H1 (cell line): ENCODE results near the gene NELFB. TPM values are rescaled to one million over a fixed set of nuclear protein-coding genes. Genes with fewer than 3 reads are reported as not detected.
A peak's percentile ranks its signal among the peaks of the same experiment; 100 is the strongest.

Experiments
- CTCF ChIA-PET: fragments of 300-600 bp; sonication (Branson Sonifier 250); formaldehyde crosslinking; loops from one replicate; lab custom pipeline; 2021; ENCODE audit not compliant: partially characterized antibody; lab: Charles Lee
- POLR2A ChIA-PET: fragments of 300-600 bp; sonication (Branson Sonifier 250); formaldehyde crosslinking; loops from one replicate; lab custom pipeline; 2021; ENCODE audit warnings: inconsistent platforms; ENCODE audit not compliant: partially characterized antibody; lab: Charles Lee
- DNase-seq, 2 experiments: peaks; one replicate each; pipeline versions ENCODE4 v3.0.0 to v3.0.0-alpha.2; 2010 to 2022; ENCODE audit warnings: low spot score in 2 of 2, low read depth in 1 of 2, mixed read lengths in 1 of 2
- FAIRE-seq: peaks from 2 replicates; lab custom pipeline; 2011; peaks lifted over from hg19 to GRCh38; lab: Jason Lieb, UNC
- H2AFZ ChIP-seq: 2 replicates; pipeline ENCODE4 v1.8.1; 2012; ENCODE audit warnings: low read length, inconsistent platforms
- H2AK5ac ChIP-seq: 2 replicates; pipeline ENCODE4 v1.6.1; 2013; ENCODE audit warnings: low read depth, low read length
- H2BK120ac ChIP-seq: replicated peaks from 2 replicates; pipeline ENCODE3; 2013; ENCODE audit warnings: low read depth, low read length, inconsistent platforms
- H2BK12ac ChIP-seq: 2 replicates; pipeline ENCODE4 v1.6.1; 2013; ENCODE audit warnings: low read depth, low read length
- H2BK15ac ChIP-seq: 2 replicates; pipeline ENCODE4 v1.6.1; 2013; ENCODE audit warnings: low read length
- H2BK20ac ChIP-seq: 2 replicates; pipeline ENCODE4 v1.6.1; 2013; ENCODE audit warnings: low read length
- H2BK5ac ChIP-seq: 2 replicates; pipeline ENCODE4 v1.6.1; 2013; ENCODE audit warnings: low read depth, low read length
- H3K14ac ChIP-seq: 2 replicates; pipeline ENCODE4 v1.6.1; 2013; ENCODE audit warnings: inconsistent platforms; ENCODE audit not compliant: insufficient read length
- H3K18ac ChIP-seq: 2 replicates; pipeline ENCODE4 v1.6.1; 2013; ENCODE audit warnings: low read length; ENCODE audit errors: extremely low read depth
- H3K23ac ChIP-seq: 2 replicates; pipeline ENCODE4 v1.6.1; 2013; ENCODE audit warnings: inconsistent platforms; ENCODE audit not compliant: insufficient read length
- H3K23me2 ChIP-seq: 2 replicates; pipeline ENCODE4 v1.6.1; 2013; ENCODE audit warnings: low read depth, low read length
- H3K27ac ChIP-seq: 2 replicates; pipeline ENCODE4 v1.6.1; 2011; ENCODE audit warnings: low read depth, low read length, inconsistent platforms
- H3K27me3 ChIP-seq, 4 experiments: replicated peaks in 1 of 4; 1 replicate in 1 of 4; 2 replicates in 3 of 4; pipeline versions ENCODE4 v1.6.1 to v1.8.1; 2011 to 2013; ENCODE audit warnings: low read length in 3 of 4, mild to moderate bottlenecking in 3 of 4, inconsistent platforms in 2 of 4, mixed read lengths in 2 of 4, moderate library complexity in 1 of 4; ENCODE audit not compliant: control insufficient read depth in 3 of 4, insufficient read depth in 3 of 4; ENCODE audit errors: extremely low read depth in 1 of 4
- H3K36me3 ChIP-seq, 4 experiments: 2 replicates each; pipeline versions ENCODE4 v1.6.1 to v1.8.1; 2011 to 2013; ENCODE audit warnings: mild to moderate bottlenecking in 4 of 4, low read length in 3 of 4, moderate library complexity in 2 of 4, control low read depth in 1 of 4, inconsistent platforms in 1 of 4; ENCODE audit not compliant: insufficient read depth in 4 of 4, control insufficient read depth in 2 of 4
- H3K4ac ChIP-seq: replicated peaks from 2 replicates; pipeline ENCODE3; 2013; ENCODE audit warnings: low read length, low read depth, mixed read lengths, inconsistent platforms; ENCODE audit not compliant: insufficient read length
- H3K4me1 ChIP-seq, 4 experiments: replicated peaks in 1 of 4; 1 replicate in 1 of 4; 2 replicates in 3 of 4; pipeline versions ENCODE4 v1.6.1 to v1.8.1; 2011 to 2013; ENCODE audit warnings: low read length in 3 of 4, inconsistent platforms in 2 of 4, mixed read lengths in 1 of 4; ENCODE audit not compliant: insufficient read depth in 4 of 4, control insufficient read depth in 3 of 4
- H3K4me2 ChIP-seq, 2 experiments: 2 replicates each; pipeline versions ENCODE4 v1.6.1 to v1.8.1; 2011 to 2013; ENCODE audit warnings: low read depth in 2 of 2, low read length in 2 of 2, control low read depth in 1 of 2, inconsistent platforms in 1 of 2, mild to moderate bottlenecking in 1 of 2; ENCODE audit not compliant: insufficient read depth in 1 of 2
- H3K4me3 ChIP-seq, 4 experiments: fragments of 200-600, 300-600 bp in 1 of 4; sonication (generic), shearing (Covaris generic), sonication (Bioruptor Twin) in 1 of 4; 2 replicates each; pipeline versions ENCODE4 v1.5.1 to v1.8.1; 2011 to 2016; ENCODE audit warnings: low read length in 4 of 4, low read depth in 3 of 4, control low read depth in 2 of 4, inconsistent platforms in 2 of 4, mild to moderate bottlenecking in 2 of 4, mixed read lengths in 1 of 4, moderate library complexity in 1 of 4; ENCODE audit not compliant: insufficient read depth in 2 of 4; ENCODE audit errors: extremely low read depth in 1 of 4
- H3K56ac ChIP-seq: replicated peaks from 2 replicates; pipeline ENCODE3; 2013; ENCODE audit warnings: low read depth, mild to moderate bottlenecking, mixed read lengths, low read length, inconsistent platforms; ENCODE audit not compliant: insufficient read length
- H3K79me1 ChIP-seq: 2 replicates; pipeline ENCODE4 v1.6.1; 2013; ENCODE audit warnings: low read depth, low read length, control low read depth
- H3K79me2 ChIP-seq, 2 experiments: 2 replicates each; pipeline versions ENCODE4 v1.6.1 to v1.8.1; 2012 to 2013; ENCODE audit warnings: low read length in 2 of 2, mild to moderate bottlenecking in 2 of 2, inconsistent platforms in 1 of 2; ENCODE audit not compliant: insufficient read depth in 2 of 2, control insufficient read depth in 1 of 2
- H3K9ac ChIP-seq, 4 experiments: replicated peaks in 1 of 4; 1 replicate in 1 of 4; 2 replicates in 3 of 4; pipeline versions ENCODE4 v1.6.1 to v1.8.1; 2011 to 2013; ENCODE audit warnings: low read depth in 3 of 4, low read length in 3 of 4, control low read depth in 2 of 4, mild to moderate bottlenecking in 2 of 4, moderate library complexity in 2 of 4, inconsistent platforms in 1 of 4; ENCODE audit errors: extremely low read depth in 1 of 4
- H3K9me3 ChIP-seq, 2 experiments: 2 replicates each; pipeline versions ENCODE4 v1.6.1 to v1.8.1; 2012 to 2013; ENCODE audit warnings: mild to moderate bottlenecking in 2 of 2, moderate library complexity in 2 of 2, control low read depth in 1 of 2, inconsistent platforms in 1 of 2, low read depth in 1 of 2, low read length in 1 of 2, mixed read lengths in 1 of 2; ENCODE audit not compliant: insufficient read depth in 2 of 2
- H4K20me1 ChIP-seq, 2 experiments: replicated peaks in 1 of 2; 2 replicates each; pipeline versions ENCODE3 to v1.8.1; 2011 to 2013; ENCODE audit warnings: inconsistent platforms in 2 of 2, low read length in 2 of 2, mild to moderate bottlenecking in 1 of 2; ENCODE audit not compliant: insufficient read depth in 2 of 2, control insufficient read depth in 1 of 2
- H4K5ac ChIP-seq: 2 replicates; pipeline ENCODE4 v1.6.1; 2013; ENCODE audit warnings: low read length, low read depth, mixed read lengths, inconsistent platforms; ENCODE audit not compliant: insufficient read length
- H4K8ac ChIP-seq: 2 replicates; pipeline ENCODE4 v1.8.0; 2013; ENCODE audit warnings: mild to moderate bottlenecking, moderate library complexity, low read length, inconsistent platforms; ENCODE audit not compliant: insufficient read depth; ENCODE audit errors: extremely low read depth
- H4K91ac ChIP-seq: replicated peaks from 2 replicates; pipeline ENCODE3; 2013; ENCODE audit warnings: low read length, mixed read lengths, inconsistent platforms; ENCODE audit not compliant: insufficient read length
- BRCA1 ChIP-seq: IDR thresholded peaks from 2 replicates; pipeline ENCODE4 v1.6.1; 2012; ENCODE audit warnings: low read depth, low read length, improper control_type of control experiment
- CBX5 ChIP-seq: fragments of 300-800, 300-1000 bp; sonication (generic); IDR thresholded peaks from 2 replicates; pipeline ENCODE4 v1.7.1; 2016; ENCODE audit warnings: antibody characterized with exemption, low read length, low read depth
- EGR1 ChIP-seq: IDR thresholded peaks from 2 replicates; pipeline ENCODE4 v1.6.1; 2011; ENCODE audit warnings: low read depth, low read length, borderline replicate concordance
- JUN ChIP-seq: IDR thresholded peaks from 2 replicates; pipeline ENCODE4 v1.6.1; 2011; ENCODE audit warnings: low read depth, mild to moderate bottlenecking, improper control_type of control experiment, low read length
- RAD21 ChIP-seq, 2 experiments: IDR thresholded peaks in 1 of 2; conservative IDR thresholded peaks in 1 of 2; 2 replicates each; pipeline ENCODE4 v1.6.1; 2011; ENCODE audit warnings: low read depth in 2 of 2, low read length in 2 of 2, improper control_type of control experiment in 1 of 2, inconsistent platforms in 1 of 2, mild to moderate bottlenecking in 1 of 2, moderate library complexity in 1 of 2
- RBBP5 ChIP-seq: IDR thresholded peaks from 2 replicates; pipeline ENCODE4 v1.7.1; 2012; ENCODE audit warnings: low read depth, mild to moderate bottlenecking, inconsistent platforms, low read length, moderate library complexity, borderline replicate concordance
- WGBS, 2 experiments: shearing (Covaris generic) in 1 of 2; methylation state at CpG; one replicate each; pipeline versions ENCODE4 v1.1.6 to v1.1.7; 2013 to 2015; ENCODE audit warnings: low lambda C conversion rate in 2 of 2, mixed read lengths in 2 of 2, inconsistent platforms in 1 of 2, low coverage in 1 of 2, missing lambda C conversion rate in 1 of 2; ENCODE audit not compliant: insufficient replicate concordance in 2 of 2, insufficient coverage in 1 of 2, insufficient read length in 1 of 2; ENCODE audit errors: extremely low coverage in 1 of 2, missing lambda C conversion rate in 1 of 2; 5-methylcytosine and 5-hydroxymethylcytosine counted together
- polyA plus RNA-seq, 7 experiments: library from polyadenylated mRNA; depleted of rRNA in 3 of 7; stranded (reverse) in 5 of 7; unstranded in 2 of 7; fragments of >200 nt in 5 of 7; fragments of 200-250 nt in 2 of 7; gene quantifications; 1 replicate in 5 of 7; 2 replicates in 1 of 7; 4 replicates in 1 of 7; pipeline versions ENCODE4 v1.2.1 to v1.2.3, GENCODE V29; 2011 to 2013; ENCODE audit warnings: missing spikeins in 2 of 7, mixed read lengths in 2 of 7
- total RNA-seq: library from RNA; stranded (reverse); fragmentation: NEBNext Ultra II Directional; extraction: Animal tissue kit (Norgen Biotek cat#: 25700); gene quantifications from 2 replicates; pipeline ENCODE4 v1.2.1, GENCODE V29; 2021
- TF ChIP-seq, protein P1 (sequence below): IDR thresholded peaks from 2 replicates; pipeline ENCODE4 v1.6.1; 2012; ENCODE audit warnings: inconsistent platforms
- TF ChIP-seq, protein P2 (sequence below): IDR thresholded peaks from 2 replicates; pipeline ENCODE4 v1.6.1; 2012; ENCODE audit warnings: inconsistent platforms

Gene NELFB
- total and polyA plus RNA-seq, 2 of the 8 experiments (the other 6 are each of a cell fraction or from before 2014, with no cell fraction given) = 57.6 to 78.0 TPM

DNA sequence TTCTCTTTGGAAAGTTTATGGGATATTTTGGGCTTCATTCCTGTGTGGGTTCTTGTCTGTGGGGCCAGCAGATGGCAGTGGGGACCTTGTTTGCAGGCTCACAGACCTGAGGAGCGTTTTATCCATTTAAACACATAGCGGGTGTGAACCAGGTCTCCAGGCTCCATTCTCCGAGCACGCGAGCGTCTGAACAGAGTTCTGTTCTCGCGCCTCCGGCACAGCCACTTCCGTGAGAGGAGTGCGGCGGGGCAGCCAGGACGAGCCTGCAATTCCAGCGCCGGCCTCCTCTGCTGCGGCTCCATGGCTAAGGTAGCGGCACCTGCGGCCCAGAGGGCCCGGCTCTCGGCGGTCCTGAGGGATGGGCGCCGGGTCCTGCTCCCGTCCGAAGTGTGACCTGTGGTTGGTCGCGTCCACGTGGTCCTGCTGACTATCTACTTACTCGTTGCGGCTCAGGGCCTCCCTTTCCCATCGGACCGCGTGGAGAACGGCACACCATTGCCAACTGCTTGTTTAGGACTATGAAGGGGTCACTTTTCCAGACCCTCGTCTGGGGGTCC lies 39.6 kb downstream of the NELFB start:
- Histone ChIP-seq H3K27ac (no peak overlapping the region), H3K4ac (peak overlapping the region; percentile 6), H3K18ac (peak overlapping the region; percentile 52; the same call in 1 of the 2 replicates), H3K36me3 (no peaks in the 10 kb centered on the region), H3K4me3 (peak overlapping the region in 2 of 4 experiments; percentile 10 to 60; a peak in 2 of 8 replicates), H3K79me1 (no peaks in the 10 kb centered on the region), H3K4me1 (peaks cover 3 to 28% (median 24%) of the 10 kb centered on the region in 4 experiments), H2AFZ (no peak overlapping the region), H3K79me2 (no peaks in the 10 kb centered on the region), H3K27me3 (peaks cover 0 to 24% (median 12%) of the 10 kb centered on the region in 4 experiments; a peak in 5 of 7 replicates), H2BK5ac (no peak overlapping the region), H3K23ac (no peak overlapping the region), H3K4me2 (peak overlapping the region; percentile 30 to 63), H4K5ac (no peak overlapping the region), H2BK15ac (peak overlapping the region; percentile 95; the same call in 1 of the 2 replicates), H4K20me1 (peaks cover 3 to 8% of the 10 kb centered on the region in 2 experiments), H3K56ac (no peak overlapping the region), H4K8ac (peak overlapping the region; percentile 83; the same call in 1 of the 2 replicates), H3K14ac (no peak overlapping the region), H3K23me2 (peaks cover 4% of the 10 kb centered on the region; the same call in 1 of the 2 replicates), H2BK20ac (peak overlapping the region; percentile 99; the same call in 1 of the 2 replicates), H2AK5ac (no peak overlapping the region), H3K9me3 (peaks cover 0 to 4% of the 10 kb centered on the region in 2 experiments; a peak in 2 of 4 replicates), H3K9ac (no peak overlapping the region), H2BK12ac (peak overlapping the region; percentile 94; the same call in 1 of the 2 replicates), H4K91ac (peak overlapping the region; percentile 79), H2BK120ac (no peak overlapping the region)
- no peak for FAIRE-seq
- 40% methylated on average over 32 of the region's 35 CpGs; no CpG with 5 or more reads in 1 of the 2 experiments for WGBS, 2 experiments
- DNase-seq = no peak
- POLR2A ChIA-PET = no interaction called here
- CTCF ChIA-PET = interaction anchor here (0.7 to 2.7 kb wide), 7 partner anchors 24 to 294 kb away, joined by 3 to 7 read pairs (median 3); no protein-coding TSS in a partner anchor
- TF ChIP-seq BRCA1 = no peak
- TF ChIP-seq, protein P1, sequence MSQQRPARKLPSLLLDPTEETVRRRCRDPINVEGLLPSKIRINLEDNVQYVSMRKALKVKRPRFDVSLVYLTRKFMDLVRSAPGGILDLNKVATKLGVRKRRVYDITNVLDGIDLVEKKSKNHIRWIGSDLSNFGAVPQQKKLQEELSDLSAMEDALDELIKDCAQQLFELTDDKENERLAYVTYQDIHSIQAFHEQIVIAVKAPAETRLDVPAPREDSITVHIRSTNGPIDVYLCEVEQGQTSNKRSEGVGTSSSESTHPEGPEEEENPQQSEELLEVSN = peak; percentile 84
- no peak for TF ChIP-seq CBX5
- no peak for TF ChIP-seq RBBP5
- TF ChIP-seq, protein P2, sequence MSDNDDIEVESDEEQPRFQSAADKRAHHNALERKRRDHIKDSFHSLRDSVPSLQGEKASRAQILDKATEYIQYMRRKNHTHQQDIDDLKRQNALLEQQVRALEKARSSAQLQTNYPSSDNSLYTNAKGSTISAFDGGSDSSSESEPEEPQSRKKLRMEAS = peak; percentile 85
- no peak for TF ChIP-seq EGR1
- no peak for TF ChIP-seq JUN
- peak in 1 of 2 experiments; percentile 39; a peak in 3 of 4 replicates for TF ChIP-seq RAD21 (IDR thresholded peaks at IDR 0.05 in 1 of 2, conservative IDR thresholded peaks at IDR 0.05 in 1 of 2; ENCODE audit: low read depth in 2 of 2, low read length in 2 of 2)
